ENCODE measurements around the gene CAMK1D.

Gene CAMK1D

DNA sequence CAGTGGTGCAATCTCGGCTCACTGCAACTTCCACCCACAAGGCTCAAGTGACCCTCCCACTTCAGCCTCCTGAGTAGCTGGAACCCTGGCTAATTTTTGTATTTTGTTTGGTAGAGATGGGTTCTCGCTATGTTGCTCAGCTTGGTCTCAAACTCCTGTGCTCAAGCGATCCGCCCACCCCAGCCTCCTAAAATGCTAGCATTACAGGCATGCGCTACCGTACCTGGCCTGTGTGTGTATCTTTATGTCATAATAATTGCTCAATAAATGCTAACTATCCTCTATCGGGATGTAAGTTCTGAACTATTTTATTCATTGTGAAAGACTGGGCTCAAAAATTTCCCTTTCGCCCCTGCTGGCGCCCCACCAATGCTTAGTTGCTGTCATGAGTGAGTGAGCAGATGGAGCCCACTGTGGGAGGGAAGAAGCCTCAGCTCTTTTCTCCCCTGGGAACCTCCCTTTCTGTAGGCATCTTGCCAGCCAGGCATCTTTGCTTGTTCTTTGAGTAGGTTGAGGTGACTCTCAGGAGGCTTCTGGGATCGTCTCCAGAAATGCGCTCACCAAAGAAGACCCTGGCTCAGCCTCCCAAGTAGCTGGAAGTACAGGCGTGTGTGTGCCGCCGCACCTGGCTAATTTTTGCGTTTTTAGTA is 38.3 kb downstream of the CAMK1D start:
- no peak for DNase-seq (ENCODE audit: low read depth)
- no peak overlapping the region for H3K4me3 ChIP-seq (ENCODE audit: low read depth, low read length)
- no peak for TF ChIP-seq MYC (IDR thresholded peaks at IDR 0.05; ENCODE audit: low read depth, low read length)

DNA sequence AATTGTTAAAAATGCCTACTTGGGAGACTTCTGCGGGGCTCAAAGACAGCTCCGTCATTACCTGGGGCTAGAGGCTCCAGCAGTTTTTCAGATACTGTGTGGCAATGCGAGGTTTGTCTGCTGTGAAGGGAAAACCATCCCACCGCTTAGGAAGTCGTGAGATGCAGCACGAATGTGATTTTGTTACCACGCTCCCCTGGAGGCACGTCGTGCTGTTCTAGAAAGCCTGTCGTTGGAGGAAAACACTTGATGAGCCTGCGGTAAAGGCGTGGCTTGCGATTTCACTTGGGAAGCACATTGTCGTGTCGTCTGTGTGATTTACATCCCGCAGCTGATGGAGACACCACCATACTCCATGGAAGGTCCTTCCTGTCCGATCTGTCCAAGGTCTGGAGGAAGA is 39.3 kb downstream of the CAMK1D start:
- TF ChIP-seq, protein P1, sequence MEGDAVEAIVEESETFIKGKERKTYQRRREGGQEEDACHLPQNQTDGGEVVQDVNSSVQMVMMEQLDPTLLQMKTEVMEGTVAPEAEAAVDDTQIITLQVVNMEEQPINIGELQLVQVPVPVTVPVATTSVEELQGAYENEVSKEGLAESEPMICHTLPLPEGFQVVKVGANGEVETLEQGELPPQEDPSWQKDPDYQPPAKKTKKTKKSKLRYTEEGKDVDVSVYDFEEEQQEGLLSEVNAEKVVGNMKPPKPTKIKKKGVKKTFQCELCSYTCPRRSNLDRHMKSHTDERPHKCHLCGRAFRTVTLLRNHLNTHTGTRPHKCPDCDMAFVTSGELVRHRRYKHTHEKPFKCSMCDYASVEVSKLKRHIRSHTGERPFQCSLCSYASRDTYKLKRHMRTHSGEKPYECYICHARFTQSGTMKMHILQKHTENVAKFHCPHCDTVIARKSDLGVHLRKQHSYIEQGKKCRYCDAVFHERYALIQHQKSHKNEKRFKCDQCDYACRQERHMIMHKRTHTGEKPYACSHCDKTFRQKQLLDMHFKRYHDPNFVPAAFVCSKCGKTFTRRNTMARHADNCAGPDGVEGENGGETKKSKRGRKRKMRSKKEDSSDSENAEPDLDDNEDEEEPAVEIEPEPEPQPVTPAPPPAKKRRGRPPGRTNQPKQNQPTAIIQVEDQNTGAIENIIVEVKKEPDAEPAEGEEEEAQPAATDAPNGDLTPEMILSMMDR (IDR thresholded peaks at IDR 0.05; ENCODE audit: low read depth, low read length): no peak
- TF ChIP-seq POLR2A (IDR thresholded peaks at IDR 0.05; ENCODE audit: extremely low read depth, insufficient read length): no peak
- TF ChIP-seq, protein P2, sequence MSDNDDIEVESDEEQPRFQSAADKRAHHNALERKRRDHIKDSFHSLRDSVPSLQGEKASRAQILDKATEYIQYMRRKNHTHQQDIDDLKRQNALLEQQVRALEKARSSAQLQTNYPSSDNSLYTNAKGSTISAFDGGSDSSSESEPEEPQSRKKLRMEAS (IDR thresholded peaks at IDR 0.05; ENCODE audit: low read depth, low read length): no peak
- no peak for TF ChIP-seq MYC (IDR thresholded peaks at IDR 0.05; ENCODE audit: low read depth, low read length)
- no peak for DNase-seq (ENCODE audit: low read depth)
- H3K4me3 ChIP-seq (ENCODE audit: low read depth, low read length): no peak overlapping the region

DNA sequence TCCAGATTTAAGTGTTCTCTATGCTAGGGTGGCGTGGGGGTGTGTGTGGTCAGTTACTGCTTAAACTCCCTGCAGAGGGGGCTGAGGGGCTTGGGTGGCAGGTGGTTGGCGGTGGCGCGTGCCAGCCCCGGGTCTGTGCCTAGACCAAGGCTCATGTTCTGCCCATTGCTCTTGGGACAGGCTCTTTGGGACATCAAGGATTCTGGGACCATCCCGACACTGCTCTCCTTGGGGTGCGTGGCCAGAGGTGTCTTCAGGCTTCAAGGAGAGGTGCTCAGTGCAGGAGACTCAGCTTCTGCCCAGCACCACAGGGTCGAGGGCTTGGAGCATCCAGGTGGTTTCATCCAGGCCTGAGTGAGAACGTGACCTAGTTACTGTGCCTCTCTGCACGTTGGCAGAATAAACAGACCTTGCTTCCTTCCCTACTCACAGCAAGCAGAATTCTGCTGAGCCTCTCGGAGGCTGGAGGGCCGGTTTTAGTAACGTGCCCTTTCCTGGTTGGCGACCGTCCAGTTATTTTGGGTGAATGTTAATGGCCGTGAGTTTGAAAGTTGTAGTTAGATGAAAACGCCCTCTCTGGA is 39.9 kb downstream of the CAMK1D start:
- H3K4me3 ChIP-seq (ENCODE audit: low read depth, low read length): no peak overlapping the region
- TF ChIP-seq MYC (IDR thresholded peaks at IDR 0.05; ENCODE audit: low read depth, low read length) (no peak), POLR2A (IDR thresholded peaks at IDR 0.05; ENCODE audit: extremely low read depth, insufficient read length) (no peak)
- TF ChIP-seq, protein P2 (IDR thresholded peaks at IDR 0.05; ENCODE audit: low read depth, low read length): no peak
- TF ChIP-seq, protein P1 (IDR thresholded peaks at IDR 0.05; ENCODE audit: low read depth, low read length): no peak
- DNase-seq (ENCODE audit: low read depth): no peak

DNA sequence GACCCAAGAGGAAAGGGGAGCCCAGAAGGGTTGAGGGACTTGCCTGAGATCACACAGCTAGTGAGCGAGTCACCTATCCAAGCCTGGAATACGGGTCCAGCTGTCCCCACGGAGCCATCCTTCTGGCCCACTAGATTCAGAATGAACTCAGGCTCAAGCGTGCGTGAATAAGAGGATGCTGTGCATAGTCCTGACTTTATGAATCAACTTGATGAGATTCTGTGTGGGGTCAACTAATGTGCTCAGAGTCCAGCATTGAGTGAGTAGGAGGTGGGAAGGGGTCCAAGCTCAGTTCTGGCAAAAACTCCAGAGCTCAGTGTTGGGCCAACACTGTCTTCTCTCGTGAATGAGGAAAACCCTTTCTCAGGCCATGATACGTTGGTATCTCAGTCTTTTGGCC is 41.4 kb downstream of the CAMK1D start:
- no peak overlapping the region for H3K4me3 ChIP-seq (ENCODE audit: low read depth, low read length)
- TF ChIP-seq, protein P2 (IDR thresholded peaks at IDR 0.05; ENCODE audit: low read depth, low read length): no peak
- TF ChIP-seq MYC (IDR thresholded peaks at IDR 0.05; ENCODE audit: low read depth, low read length) (no peak), POLR2A (IDR thresholded peaks at IDR 0.05; ENCODE audit: extremely low read depth, insufficient read length) (no peak)
- TF ChIP-seq, protein P1 (IDR thresholded peaks at IDR 0.05; ENCODE audit: low read depth, low read length): no peak
- DNase-seq (ENCODE audit: low read depth): no peak

DNA sequence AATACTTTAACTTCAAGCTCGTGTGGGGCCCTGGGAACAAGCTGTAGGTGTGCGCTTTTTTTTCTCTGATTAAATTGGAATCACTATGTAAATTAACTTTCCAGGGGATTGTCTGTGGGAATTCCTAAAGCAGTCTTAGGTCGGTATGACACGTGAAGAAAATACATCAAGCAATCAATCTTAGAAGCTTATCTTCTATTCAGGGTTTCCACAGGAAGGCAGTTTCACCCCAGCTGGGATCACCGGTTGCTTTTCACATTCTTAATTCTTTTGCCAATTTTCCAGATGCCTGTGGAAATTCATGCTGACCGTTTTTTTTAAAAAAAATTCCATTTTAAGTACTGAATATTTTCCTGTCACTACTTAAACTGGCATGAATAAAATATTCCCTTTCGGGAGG is 41.9 kb downstream of the CAMK1D start:
- no peak overlapping the region for H3K4me3 ChIP-seq (ENCODE audit: low read depth, low read length)
- TF ChIP-seq, protein P1 (IDR thresholded peaks at IDR 0.05; ENCODE audit: low read depth, low read length): no peak
- no peak for TF ChIP-seq POLR2A (IDR thresholded peaks at IDR 0.05; ENCODE audit: extremely low read depth, insufficient read length)
- TF ChIP-seq MYC (IDR thresholded peaks at IDR 0.05; ENCODE audit: low read depth, low read length): no peak
- TF ChIP-seq, protein P2 (IDR thresholded peaks at IDR 0.05; ENCODE audit: low read depth, low read length): no peak
- DNase-seq (ENCODE audit: low read depth): no peak

DNA sequence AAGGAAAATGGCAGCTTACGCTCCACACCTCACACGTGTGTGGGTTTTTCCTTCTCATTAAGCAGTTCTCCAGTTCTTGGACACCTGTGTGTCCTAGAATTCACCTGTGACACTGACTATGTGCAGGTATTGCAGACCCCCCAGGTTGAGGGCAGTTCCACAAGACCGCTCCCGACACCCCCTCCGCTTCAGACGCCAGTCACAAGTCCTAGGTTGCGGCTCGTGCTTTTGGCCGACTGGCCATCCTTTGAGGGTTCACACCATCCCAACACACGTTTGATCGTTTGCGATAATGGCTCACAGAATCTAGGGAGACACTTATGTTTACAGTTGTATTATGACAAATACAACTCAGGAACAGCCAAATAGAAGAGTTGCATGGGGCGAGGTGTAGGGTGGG is 44.5 kb downstream of the CAMK1D start:
- TF ChIP-seq, protein P2 (IDR thresholded peaks at IDR 0.05; ENCODE audit: low read depth, low read length): no peak
- TF ChIP-seq POLR2A (IDR thresholded peaks at IDR 0.05; ENCODE audit: extremely low read depth, insufficient read length) (no peak), MYC (IDR thresholded peaks at IDR 0.05; ENCODE audit: low read depth, low read length) (no peak)
- TF ChIP-seq, protein P1 (IDR thresholded peaks at IDR 0.05; ENCODE audit: low read depth, low read length): no peak
- no peak overlapping the region for H3K4me3 ChIP-seq (ENCODE audit: low read depth, low read length)
- no peak for DNase-seq (ENCODE audit: low read depth)

Data from NB4 (cell line).